ENCODE data around the gene ZNF579. TPM values are rescaled to one million over a fixed set of nuclear protein-coding genes. Genes with fewer than 3 reads are reported as not detected.
A peak's percentile ranks its signal among the peaks of the same experiment; 100 is the strongest.

Gene ZNF579
- total and polyA plus RNA-seq, 2 of the 13 experiments (the other 11 are each of a cell fraction or from before 2014, with no cell fraction given) = 2.1 to 2.9 TPM

GRCh38 chr19:55599468-55599841 lies 18.8 kb upstream of the ZNF579 start, which contains the start of gene FIZ1 (continued):
- TF ChIP-seq ZNF614 (CRISPR knock-in tag; IDR thresholded peaks at IDR 0.05; ENCODE audit: borderline replicate concordance) (no peak; the same call in 1 of the 2 replicates), ZNF816 (CRISPR knock-in tag; IDR thresholded peaks at IDR 0.05; ENCODE audit: borderline replicate concordance) (0 out of 2 replicates have a peak, but pooled peaks have one; percentile 53), SIN3B (IDR thresholded peaks at IDR 0.05; ENCODE audit: low read length) (0 out of 2 replicates have a peak, but pooled peaks have one; percentile 13), CREB1 (IDR thresholded peaks at IDR 0.05) (peak; percentile 84), CREB1 (CRISPR knock-in tag; IDR thresholded peaks at IDR 0.05) (peak; percentile 95), ZNF737 (CRISPR knock-in tag; IDR thresholded peaks at IDR 0.05; ENCODE audit: borderline replicate concordance) (no peak), AKAP8 (CRISPR knock-in tag; IDR thresholded peaks at IDR 0.05) (no peak), ZBTB34 (CRISPR knock-in tag; IDR thresholded peaks at IDR 0.05) (no peak), NCOA2 (CRISPR knock-in tag; IDR thresholded peaks at IDR 0.05) (no peak), PREB (CRISPR knock-in tag; IDR thresholded peaks at IDR 0.05) (no peak), MAFG (CRISPR knock-in tag; IDR thresholded peaks at IDR 0.05) (no peak), LCORL (IDR thresholded peaks at IDR 0.05) (no peak), LCORL (CRISPR knock-in tag; IDR thresholded peaks at IDR 0.05) (no peak), CAMTA2 (CRISPR knock-in tag; IDR thresholded peaks at IDR 0.05; ENCODE audit: borderline replicate concordance) (0 out of 2 replicates have a peak, but pooled peaks have one; percentile 12), ZNF253 (CRISPR knock-in tag; IDR thresholded peaks at IDR 0.05; ENCODE audit: borderline replicate concordance) (no peak), CC2D1A (CRISPR knock-in tag; IDR thresholded peaks at IDR 0.05) (no peak), NFIB (CRISPR knock-in tag; IDR thresholded peaks at IDR 0.05; ENCODE audit: borderline replicate concordance) (no peak), ZNF609 (CRISPR knock-in tag; IDR thresholded peaks at IDR 0.05; ENCODE audit: borderline replicate concordance) (no peak), PRMT3 (CRISPR knock-in tag; IDR thresholded peaks at IDR 0.05; ENCODE audit: borderline replicate concordance, low read depth) (no peak), ZFP90 (CRISPR knock-in tag; IDR thresholded peaks at IDR 0.05; ENCODE audit: borderline replicate concordance) (no peak), ZNF260 (CRISPR knock-in tag; IDR thresholded peaks at IDR 0.05; ENCODE audit: borderline replicate concordance, low read depth) (no peak), GZF1 (CRISPR knock-in tag; IDR thresholded peaks at IDR 0.05) (no peak), ZBTB14 (CRISPR knock-in tag; IDR thresholded peaks at IDR 0.05) (no peak), ZNF549 (CRISPR knock-in tag; IDR thresholded peaks at IDR 0.05) (no peak), TEAD3 (CRISPR knock-in tag; optimal IDR thresholded peaks at IDR 0.05; ENCODE audit: borderline replicate concordance) (no peak)
